Central memory CD8-positive, alpha-beta T cell (primary cell): ENCODE data around the gene SASH1.

Experiments used
- ATAC-seq: fragments of 150-1000 bp; cut with Tn5 transposase; replicated peaks from 2 replicates; pipeline ENCODE4 v1.10.0; 2022; ENCODE audit warnings: mild to moderate bottlenecking, moderate FRiP score, moderate number of reproducible peaks; ENCODE audit not compliant: poor library complexity, severe bottlenecking; ENCODE audit errors: extremely low read depth
- DNase-seq, 2 donors: peaks; one replicate each; pipeline ENCODE4 v3.0.0; 2021; ENCODE audit warnings: low spot score in 2 of 2
- H3K27ac Mint-ChIP-seq: one replicate; pipeline ENCODE4 v1.8.0; 2022; ENCODE audit warnings: low read depth, mild to moderate bottlenecking, moderate library complexity, mixed read lengths
- H3K27me3 Mint-ChIP-seq: one replicate; pipeline ENCODE4 v1.8.0; 2022; ENCODE audit warnings: mixed read lengths
- H3K36me3 Mint-ChIP-seq: one replicate; pipeline ENCODE4 v1.8.0; 2022; ENCODE audit warnings: mild to moderate bottlenecking, moderate library complexity, mixed read lengths; ENCODE audit not compliant: insufficient read depth
- H3K4me1 Mint-ChIP-seq: one replicate; pipeline ENCODE4 v1.8.0; 2022; ENCODE audit warnings: mixed read lengths
- H3K4me3 Mint-ChIP-seq: one replicate; pipeline ENCODE4 v1.8.0; 2022; ENCODE audit warnings: mild to moderate bottlenecking, moderate library complexity, mixed read lengths
- H3K9me3 Mint-ChIP-seq: one replicate; pipeline ENCODE4 v1.8.0; 2022; ENCODE audit warnings: mixed read lengths

The SASH1 gene

DNA sequence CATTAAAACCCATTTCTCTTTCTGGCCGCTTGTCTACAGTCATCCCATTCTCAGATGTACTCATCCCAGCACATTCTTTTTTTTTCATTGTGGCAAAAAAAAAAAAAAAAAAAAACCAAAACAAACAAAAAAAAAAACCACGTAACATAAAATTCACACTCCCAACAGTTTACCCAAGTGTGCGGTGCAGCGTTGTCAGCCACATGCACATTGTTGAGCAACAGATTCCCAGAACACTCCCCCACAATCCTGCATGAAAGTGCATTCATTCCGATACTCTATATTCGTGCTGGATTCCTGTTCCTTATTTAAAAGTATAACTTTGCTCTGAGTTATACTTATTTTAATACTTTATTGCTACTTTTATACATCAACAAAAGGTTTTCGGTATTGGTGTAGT lies 96.0 kb downstream of the SASH1 start:
- no peak for DNase-seq
- Mint-ChIP-seq H3K27ac (no peak overlapping the region), H3K36me3 (no peaks in the 10 kb centered on the region), H3K27me3 (peaks cover 57% of the 10 kb centered on the region), H3K4me1 (no peaks in the 10 kb centered on the region), H3K9me3 (no peaks in the 10 kb centered on the region), H3K4me3 (no peak overlapping the region)
- no peak for ATAC-seq

DNA sequence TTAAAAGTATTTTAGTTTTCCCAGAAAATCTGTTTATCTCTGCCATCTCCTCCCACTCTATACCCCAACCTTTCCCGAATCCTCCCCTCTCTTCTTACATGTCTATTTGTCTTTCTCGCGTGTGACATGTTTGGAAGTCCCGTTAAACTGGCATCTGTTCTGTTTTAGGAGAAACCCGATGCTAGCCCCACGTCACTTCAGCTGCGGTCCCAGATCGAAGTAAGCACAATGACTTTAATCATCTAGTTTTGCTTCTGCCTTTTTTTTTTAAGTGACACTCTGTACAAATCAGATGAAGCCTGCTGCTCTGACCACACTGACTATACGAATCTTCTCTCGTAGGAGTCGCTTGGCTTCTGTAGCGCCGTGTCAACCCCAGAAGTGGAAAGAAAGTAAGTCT lies 97.4 kb downstream of the SASH1 start:
- Mint-ChIP-seq H3K4me3 (no peak overlapping the region), H3K27ac (no peak overlapping the region), H3K36me3 (no peaks in the 10 kb centered on the region), H3K27me3 (peaks cover 50% of the 10 kb centered on the region), H3K4me1 (no peaks in the 10 kb centered on the region), H3K9me3 (no peaks in the 10 kb centered on the region)
- ATAC-seq (no peak), DNase-seq (no peak)

DNA sequence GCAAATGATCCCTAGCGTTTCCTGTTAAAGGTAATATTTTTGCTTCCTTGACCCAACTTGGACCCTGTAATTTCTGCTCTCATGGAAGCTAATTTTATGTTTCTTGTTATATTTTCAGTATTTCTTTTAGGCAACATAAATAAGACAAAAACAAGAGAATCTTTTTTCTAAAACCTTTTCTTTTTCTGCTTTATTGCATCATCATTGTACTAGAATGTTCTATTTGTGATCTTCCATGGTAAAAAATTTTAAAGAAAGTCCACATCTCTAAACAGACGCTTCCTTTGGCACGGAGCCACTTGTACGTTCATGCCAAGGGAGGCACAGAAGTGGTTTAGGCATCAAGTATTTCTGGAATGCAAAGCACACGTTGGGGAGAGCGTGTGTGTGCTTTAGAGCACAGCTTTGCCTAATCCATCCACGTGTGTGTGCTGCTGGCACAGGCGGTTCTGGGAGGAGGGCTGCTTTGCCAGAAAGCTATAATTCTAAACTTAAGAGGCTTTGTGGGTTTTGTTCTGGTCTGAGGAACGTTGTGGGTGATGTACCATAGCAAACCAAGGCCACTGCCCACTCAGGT lies 98.3 kb downstream of the SASH1 start:
- peaks cover 55% of the 10 kb centered on the region for H3K27me3 Mint-ChIP-seq

DNA sequence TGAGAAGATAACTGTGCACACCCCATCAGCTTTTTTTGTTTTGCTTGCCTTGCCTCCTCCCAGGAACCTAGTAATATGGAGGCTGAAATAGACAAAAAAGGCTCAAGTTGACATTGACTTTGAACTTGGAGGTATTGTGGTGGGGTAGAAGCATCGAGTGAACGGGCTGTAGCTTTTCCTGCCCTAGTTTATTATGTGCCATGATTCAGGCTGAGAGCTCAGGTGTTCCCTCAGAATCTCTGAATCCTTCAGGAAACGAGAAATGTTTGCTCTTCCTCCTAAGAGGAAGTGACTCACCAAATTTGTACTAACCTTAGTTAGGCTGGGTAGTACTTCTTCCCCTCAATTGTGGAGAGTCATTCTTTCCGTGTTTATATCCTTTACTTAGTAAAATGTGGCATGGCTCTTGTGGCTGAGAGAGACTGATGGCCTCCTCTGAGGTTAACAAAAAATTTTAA lies 98.8 kb downstream of the SASH1 start:
- Mint-ChIP-seq H3K36me3 (no peaks in the 10 kb centered on the region), H3K4me3 (no peak overlapping the region), H3K27me3 (peaks cover 57% of the 10 kb centered on the region), H3K9me3 (no peaks in the 10 kb centered on the region), H3K27ac (no peak overlapping the region), H3K4me1 (no peaks in the 10 kb centered on the region)
- ATAC-seq: no peak
- DNase-seq: no peak

More for the DNA sequence above, 98.3 kb downstream of the SASH1 start:
- Mint-ChIP-seq H3K27ac (no peak overlapping the region), H3K4me3 (no peak overlapping the region), H3K4me1 (no peaks in the 10 kb centered on the region), H3K36me3 (no peaks in the 10 kb centered on the region), H3K9me3 (no peaks in the 10 kb centered on the region)
- ATAC-seq (no peak), DNase-seq (no peak)

DNA sequence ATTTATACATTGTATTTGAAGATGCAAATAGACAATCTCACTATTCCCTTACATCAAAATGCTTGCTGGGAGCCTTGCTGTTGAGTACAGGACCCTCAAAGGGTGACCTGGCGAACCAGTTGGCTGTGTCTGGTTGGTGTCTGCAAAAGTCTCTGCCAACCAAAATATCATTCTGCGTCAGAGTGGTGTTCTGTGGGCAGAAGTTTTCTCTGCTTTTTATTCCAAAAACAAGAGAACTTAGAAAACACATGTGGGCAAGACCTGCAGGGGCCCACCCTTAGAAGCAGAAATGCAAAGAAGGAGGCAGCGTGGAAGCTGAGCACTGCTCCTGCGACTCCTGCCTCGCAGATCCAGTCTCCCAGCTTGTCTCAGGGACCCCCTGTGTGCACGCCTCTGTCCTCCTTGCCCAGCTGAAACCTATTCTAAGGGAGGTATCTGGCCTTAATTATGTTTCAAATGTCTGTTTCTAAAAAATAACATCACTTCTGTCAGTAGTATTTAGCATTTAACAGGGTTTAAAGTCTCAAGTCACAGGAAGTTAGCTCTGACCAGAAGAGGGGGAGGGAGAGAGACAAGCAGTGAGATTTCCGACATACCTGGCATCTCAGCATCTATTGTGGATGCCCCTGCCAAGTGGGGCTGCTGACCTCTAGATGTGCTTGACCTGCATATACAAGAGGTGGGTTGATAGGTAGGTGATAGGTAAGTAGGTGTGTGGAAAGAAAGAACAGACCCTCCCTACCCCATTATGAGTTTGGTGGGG lies 101.3 kb downstream of the SASH1 start:
- Mint-ChIP-seq H3K9me3 (no peaks in the 10 kb centered on the region), H3K27me3 (peaks cover 67% of the 10 kb centered on the region), H3K4me3 (no peak overlapping the region), H3K4me1 (peaks cover 10% of the 10 kb centered on the region), H3K27ac (no peak overlapping the region), H3K36me3 (no peaks in the 10 kb centered on the region)
- ATAC-seq (no peak), DNase-seq (no peak)

DNA sequence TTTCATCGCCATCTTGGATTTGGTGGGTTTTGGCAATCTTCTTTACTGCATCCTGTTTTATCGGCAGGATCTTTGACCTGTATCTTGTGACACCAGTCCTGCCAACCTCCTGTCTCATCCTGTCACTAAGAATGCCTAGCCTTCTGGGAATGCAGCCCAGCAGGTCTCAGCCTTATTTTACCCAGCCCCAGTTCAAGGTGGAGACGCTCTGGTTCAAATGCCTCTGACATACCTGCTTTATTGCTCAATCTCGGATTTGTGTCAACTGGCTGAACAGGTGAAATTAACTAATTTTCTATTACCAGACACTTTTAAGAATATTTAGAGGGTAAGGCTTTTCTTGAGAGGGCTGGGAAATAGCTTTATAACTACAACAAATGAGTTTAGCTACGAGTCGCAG lies 102.5 kb downstream of the SASH1 start:
- no peak for DNase-seq
- Mint-ChIP-seq H3K4me1 (peaks cover 10% of the 10 kb centered on the region), H3K27ac (no peak overlapping the region), H3K4me3 (no peak overlapping the region), H3K36me3 (no peaks in the 10 kb centered on the region), H3K27me3 (peaks cover 62% of the 10 kb centered on the region), H3K9me3 (no peaks in the 10 kb centered on the region)
- ATAC-seq: no peak

DNA sequence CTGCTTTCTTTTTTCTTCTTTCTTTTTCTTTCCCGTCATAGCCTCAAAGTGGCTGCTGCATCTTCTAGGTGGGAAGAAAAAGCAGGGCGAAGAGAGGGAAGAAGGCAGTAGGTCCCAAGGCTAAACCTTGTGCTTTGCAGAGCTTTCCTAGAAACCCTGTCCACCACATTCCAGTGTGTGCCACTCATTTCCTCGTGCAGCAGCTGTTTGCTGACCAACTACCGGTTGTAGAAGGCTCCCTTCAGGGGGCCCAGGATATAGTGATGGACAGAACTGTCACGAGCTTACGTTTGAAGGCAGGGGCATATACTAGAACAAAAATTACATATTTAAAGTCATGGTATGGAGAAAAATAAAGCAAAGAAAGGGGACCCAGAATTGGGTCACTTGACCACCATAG lies 103.0 kb downstream of the SASH1 start:
- no peak for ATAC-seq
- peaks cover 10% of the 10 kb centered on the region for H3K4me1 Mint-ChIP-seq

DNA sequence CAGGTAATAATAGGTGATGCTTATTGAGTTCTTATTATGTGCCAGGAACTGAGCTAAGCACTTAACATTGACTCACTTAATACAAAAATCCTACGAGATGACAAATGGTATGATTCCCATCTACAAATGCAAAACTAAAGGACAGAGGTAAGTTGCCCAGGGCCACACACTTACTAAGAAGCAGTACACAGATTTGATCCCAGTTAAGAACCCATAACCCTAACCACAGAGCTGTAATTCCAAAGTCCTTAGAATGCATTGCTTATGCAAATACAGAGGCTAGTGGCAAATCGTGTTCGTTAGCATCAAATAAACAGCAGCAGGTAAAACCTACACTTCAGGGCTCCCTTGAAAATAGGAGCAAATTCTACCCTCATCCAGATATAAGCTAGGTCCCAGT lies 104.0 kb downstream of the SASH1 start:
- ATAC-seq: no peak
- Mint-ChIP-seq H3K4me3 (no peak overlapping the region), H3K9me3 (no peaks in the 10 kb centered on the region), H3K36me3 (no peaks in the 10 kb centered on the region), H3K27me3 (peaks cover 58% of the 10 kb centered on the region), H3K4me1 (peaks cover 10% of the 10 kb centered on the region), H3K27ac (no peak overlapping the region)
- DNase-seq: no peak

More for the DNA sequence above, 103.0 kb downstream of the SASH1 start:
- no peaks in the 10 kb centered on the region for H3K36me3 Mint-ChIP-seq
- no peak for DNase-seq
- peaks cover 62% of the 10 kb centered on the region for H3K27me3 Mint-ChIP-seq
- no peak overlapping the region for H3K27ac Mint-ChIP-seq
- no peaks in the 10 kb centered on the region for H3K9me3 Mint-ChIP-seq
- no peak overlapping the region for H3K4me3 Mint-ChIP-seq

DNA sequence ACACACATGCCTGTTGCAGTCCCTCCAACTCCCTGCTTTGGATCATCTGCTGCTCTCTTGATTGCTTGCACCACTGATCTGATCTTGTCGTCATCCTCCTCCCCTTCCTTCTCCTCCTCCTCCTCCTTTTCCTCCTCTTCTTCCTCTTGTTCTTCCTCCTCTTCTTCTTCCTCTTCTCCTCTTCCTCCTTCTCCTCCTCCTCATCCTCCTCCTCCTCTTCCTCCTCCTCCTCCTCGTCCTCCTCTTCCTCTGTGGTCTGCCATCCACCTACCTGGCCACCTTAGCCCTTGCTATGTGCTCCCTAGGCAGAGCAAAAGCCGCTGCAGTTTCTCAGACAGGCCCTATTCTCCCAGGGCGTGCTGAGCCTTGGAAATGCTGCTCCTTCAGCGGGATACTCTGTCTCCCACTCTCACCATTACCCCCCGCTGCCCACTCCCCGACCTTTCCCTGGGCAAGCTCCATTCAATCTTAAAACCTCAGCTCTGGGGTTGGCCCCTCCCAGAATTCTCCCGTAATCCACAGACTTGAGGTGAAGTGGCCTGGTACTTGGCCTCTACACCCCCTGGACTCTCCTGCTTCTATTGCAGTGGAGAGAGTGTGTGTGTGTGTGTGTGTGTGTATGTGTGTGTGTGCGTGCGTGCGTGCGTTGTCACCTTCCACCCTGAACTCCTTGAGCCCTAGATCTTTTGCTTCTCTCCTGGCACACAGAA lies 105.0 kb downstream of the SASH1 start:
- Mint-ChIP-seq H3K4me1 (peaks cover 10% of the 10 kb centered on the region), H3K36me3 (no peaks in the 10 kb centered on the region), H3K27me3 (peaks cover 57% of the 10 kb centered on the region), H3K4me3 (no peak overlapping the region), H3K9me3 (no peaks in the 10 kb centered on the region), H3K27ac (no peak overlapping the region)
- ATAC-seq (no peak), DNase-seq (no peak)

DNA sequence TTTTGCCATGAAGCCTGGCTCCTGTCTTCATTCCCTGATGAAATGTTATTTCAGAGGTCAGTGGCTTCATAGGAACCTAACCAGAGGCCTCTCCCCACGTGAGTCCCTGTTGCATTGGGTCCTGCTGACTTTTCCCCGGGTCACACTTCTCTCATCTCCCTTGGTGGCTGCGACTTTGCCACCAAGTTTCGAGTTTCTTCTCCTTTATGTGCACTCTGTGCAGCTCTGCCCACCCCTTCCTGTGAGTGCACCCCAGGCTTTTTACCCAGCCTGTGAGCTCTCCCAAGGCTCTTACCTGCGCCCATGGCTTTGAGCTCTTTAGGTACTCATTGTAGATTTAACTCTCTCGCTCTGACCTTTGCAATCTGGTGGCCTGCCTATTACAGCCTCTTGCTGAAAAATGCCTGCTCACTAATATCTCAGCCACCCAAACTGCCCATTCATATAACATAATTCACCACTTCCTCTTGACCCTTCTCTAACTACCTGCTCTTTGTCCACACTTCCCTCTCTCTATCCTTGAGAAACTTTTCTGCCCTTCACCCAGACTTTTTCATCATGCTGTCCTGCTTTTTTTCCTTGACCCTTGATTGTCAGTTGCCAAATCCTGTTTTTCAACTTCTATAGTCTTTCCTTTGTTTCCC lies 105.9 kb downstream of the SASH1 start:
- DNase-seq (no peak), ATAC-seq (no peak)
- Mint-ChIP-seq H3K36me3 (no peaks in the 10 kb centered on the region), H3K4me3 (no peak overlapping the region), H3K4me1 (peaks cover 10% of the 10 kb centered on the region), H3K9me3 (no peaks in the 10 kb centered on the region), H3K27me3 (peaks cover 65% of the 10 kb centered on the region), H3K27ac (no peak overlapping the region)

DNA sequence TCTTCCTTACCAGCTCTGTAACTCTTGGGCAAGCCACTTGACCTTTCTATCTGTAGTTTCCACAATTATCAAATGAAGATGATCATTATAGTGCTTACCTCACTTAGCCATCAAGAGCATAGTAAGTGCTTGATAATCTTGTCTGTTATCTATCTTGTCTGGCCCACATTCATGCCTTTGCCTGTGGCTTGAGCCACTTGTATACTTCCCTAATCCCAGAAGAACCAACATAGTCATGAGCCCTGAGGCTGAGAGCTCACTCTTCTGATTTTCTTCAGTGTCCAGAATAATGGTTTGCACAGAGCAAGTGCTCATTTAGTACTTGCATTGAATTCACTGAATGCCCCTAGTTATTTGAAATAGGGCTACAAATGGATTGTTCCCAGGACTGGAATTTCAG lies 108.2 kb downstream of the SASH1 start:
- no peak for ATAC-seq
- no peak overlapping the region for H3K4me3 Mint-ChIP-seq
- no peaks in the 10 kb centered on the region for H3K9me3 Mint-ChIP-seq
- no peak overlapping the region for H3K27ac Mint-ChIP-seq
- DNase-seq: no peak
- no peaks in the 10 kb centered on the region for H3K36me3 Mint-ChIP-seq
- H3K27me3 Mint-ChIP-seq: peaks cover 77% of the 10 kb centered on the region
- H3K4me1 Mint-ChIP-seq: peaks cover 10% of the 10 kb centered on the region

DNA sequence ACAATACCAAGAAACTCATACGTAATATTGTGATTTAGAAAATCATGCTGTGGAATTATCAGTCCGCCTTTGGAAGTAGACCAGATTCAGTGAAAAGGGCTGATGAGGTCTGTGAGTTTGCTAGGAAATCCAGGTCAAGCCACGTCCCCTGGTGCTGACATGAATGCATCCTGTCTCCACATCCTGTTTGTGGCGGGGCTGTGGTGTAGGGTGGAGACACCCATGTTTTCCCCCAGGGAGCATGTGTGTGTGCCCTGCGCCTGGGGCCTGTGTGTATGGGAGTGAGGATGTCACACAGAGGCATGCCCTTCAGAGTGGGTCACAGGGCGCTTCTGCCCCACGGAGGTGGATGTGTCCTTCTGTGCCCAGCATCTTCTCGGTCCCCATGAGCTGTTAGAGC lies 109.1 kb downstream of the SASH1 start:
- DNase-seq: no peak
- Mint-ChIP-seq H3K9me3 (no peaks in the 10 kb centered on the region), H3K4me1 (peaks cover 10% of the 10 kb centered on the region), H3K4me3 (no peak overlapping the region), H3K27ac (no peak overlapping the region), H3K27me3 (peaks cover 77% of the 10 kb centered on the region), H3K36me3 (no peaks in the 10 kb centered on the region)
- ATAC-seq: no peak
